DMS 273 (cell line): ENCODE data around the gene MYBBP1A.
A peak's percentile ranks its signal among the peaks of the same experiment; 100 is the strongest.

Source experiments
- DNase-seq: peaks from one replicate; lab custom pipeline; 2025; ENCODE audit not compliant: unreplicated experiment; lab: John Stamatoyannopoulos, UW

MYBBP1A gene

GRCh38 chr17:4549781-4550533 is 5.2 kb downstream of the MYBBP1A start:
- no peak for DNase-seq

- DNase-seq = no peak
These were observed 6.3 kb downstream of the MYBBP1A start for GRCh38 chr17:4548721-4549531.

DNA sequence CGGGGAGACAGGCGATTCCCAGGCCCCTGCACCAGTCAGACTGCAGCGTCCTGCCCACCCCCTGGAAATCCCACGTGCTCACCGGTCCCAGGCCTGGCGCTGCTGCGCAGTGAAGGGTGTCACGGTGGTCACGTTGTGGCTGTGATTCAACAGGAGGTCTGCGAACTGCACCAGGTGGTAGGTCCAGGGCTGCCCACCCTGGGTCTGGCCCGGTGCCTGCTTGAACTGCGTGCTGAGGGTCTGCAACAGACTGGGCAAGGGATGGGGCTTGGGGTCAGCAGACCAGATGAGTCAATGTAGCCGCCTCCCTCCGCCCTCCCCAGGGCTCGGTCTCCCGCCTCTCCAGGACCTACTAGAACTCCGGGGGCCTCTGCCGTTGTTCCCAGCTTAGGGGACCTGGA is 7.1 kb downstream of the MYBBP1A start:
- DNase-seq = no peak

- no peak for DNase-seq
These were observed 7.9 kb downstream of the MYBBP1A start for GRCh38 chr17:4547118-4547906.

DNA sequence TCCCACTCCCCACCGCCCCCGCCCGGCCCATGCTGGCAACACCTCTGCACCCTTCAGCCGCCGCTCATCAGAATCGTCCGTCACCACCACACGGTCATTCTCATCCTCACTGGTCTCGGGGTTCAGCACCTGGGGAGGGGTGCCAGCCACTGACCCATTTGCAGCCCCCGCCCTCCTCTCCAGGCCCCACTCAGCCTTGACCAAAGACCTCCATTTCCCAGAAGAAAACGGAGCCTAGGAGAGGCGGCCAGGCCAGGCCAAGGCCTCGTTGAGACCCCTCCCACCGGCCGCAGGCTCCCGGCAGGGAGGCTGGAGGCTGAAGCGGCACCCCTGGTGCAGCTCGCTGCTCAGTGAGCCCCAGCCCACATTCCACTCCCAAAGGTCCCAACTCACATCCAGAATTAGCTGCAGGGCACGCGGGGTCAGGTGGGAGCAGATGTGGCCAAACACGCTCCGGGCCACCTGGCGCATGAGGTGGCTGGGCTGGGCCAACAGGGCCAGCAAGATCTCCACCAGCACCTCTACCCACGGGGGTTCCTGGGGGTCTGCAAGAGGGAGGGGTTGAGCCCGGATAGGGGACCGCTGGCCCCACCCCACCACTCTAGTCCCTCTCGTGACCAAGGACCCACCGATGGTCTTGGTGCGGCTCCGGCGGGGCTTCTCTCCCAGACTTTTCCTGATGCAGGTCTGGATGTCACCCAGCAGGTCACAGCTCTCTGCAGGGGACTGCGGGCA is 9.8 kb downstream of the MYBBP1A start:
- DNase-seq = no peak

- DNase-seq = no peak
These were observed 10.3 kb downstream of the MYBBP1A start for GRCh38 chr17:4544951-4545216.

DNA sequence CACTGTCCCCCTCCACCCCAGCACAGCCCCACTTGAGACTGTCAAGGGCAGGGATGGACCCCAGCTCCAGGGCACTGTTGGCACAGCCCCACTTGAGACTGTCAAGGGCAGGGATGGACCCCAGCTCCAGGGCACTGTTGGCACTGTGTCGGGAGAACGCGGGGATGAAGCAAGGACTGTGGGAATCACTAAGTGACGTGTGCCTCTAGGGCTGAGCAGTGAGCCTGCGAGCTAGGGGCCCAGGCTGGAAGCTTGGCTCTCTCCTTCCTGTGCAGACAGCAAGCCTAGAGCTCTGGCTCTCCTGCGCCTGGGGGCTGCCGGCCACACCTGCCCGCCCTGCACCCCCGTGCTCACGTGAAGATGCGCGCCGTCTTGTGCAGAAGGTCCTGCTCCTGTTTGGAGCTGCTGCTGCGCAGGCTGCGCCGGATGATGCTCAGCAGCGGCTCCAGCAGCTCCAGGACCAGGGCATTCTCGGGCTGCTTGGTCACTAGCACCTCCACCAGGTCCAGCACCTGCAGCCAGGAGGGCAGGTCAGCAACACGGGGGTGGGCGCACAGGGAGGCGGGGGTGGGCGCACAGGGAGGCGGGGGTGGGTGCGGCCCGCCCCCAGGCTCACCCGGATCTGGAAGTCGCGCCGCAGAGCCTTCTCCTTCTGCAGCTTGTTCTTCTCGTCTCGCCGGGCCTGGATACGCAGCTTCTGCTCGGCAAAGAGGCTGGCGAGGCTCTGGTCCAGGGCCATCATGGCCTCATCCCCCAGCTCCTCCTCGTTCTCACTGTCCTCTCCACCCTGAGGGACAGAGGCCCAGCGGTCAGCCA is 10.8 kb downstream of the MYBBP1A start:
- DNase-seq = no peak

DNA sequence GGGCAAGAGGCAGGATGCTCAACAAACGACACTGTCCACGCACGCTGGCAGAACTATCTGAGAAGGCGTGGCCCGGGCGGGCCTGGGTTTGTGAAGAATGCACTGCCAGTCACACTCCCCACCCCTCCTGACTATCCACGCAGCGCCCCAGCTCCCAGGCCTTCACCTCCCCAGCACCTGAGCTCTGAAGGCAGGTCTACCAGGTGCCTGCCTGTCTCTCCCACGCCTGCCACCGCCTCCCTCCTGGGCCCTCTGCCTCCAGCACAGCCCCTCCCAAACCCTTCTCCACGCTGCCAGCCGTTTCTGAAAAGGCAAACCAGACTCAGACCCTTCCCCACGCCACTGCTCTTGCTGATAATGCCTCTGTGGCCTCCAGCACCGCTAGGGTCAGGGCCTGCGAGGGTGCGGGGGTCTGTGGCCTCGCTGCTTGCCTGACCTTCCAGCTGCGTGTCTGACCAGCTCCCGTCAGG is 11.6 kb downstream of the MYBBP1A start:
- no peak for DNase-seq

DNA sequence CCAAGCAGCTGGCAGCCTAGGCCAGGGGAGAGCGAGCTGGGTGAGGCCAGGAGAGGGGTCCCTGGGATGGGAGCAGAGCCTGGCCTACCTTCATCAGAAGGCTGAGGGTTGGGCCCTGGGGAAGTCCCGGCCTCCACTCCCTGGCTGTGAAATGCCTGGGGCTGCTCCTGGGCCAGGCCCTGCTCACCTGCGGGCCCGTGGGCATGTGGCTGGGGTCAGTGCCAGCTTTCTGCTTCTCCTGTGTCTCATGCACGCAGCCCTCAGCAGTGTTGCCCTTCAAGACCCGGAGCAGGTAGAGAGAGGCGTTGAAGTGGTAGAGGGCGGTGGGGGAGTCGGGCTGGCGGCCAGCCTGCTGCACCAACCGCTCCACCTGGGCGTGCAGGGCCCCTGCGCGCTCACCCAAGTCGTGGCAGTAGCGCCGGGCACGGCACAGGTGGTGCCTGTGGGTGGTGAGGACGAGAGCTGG is 12.4 kb downstream of the MYBBP1A start:
- DNase-seq = no peak

DNA sequence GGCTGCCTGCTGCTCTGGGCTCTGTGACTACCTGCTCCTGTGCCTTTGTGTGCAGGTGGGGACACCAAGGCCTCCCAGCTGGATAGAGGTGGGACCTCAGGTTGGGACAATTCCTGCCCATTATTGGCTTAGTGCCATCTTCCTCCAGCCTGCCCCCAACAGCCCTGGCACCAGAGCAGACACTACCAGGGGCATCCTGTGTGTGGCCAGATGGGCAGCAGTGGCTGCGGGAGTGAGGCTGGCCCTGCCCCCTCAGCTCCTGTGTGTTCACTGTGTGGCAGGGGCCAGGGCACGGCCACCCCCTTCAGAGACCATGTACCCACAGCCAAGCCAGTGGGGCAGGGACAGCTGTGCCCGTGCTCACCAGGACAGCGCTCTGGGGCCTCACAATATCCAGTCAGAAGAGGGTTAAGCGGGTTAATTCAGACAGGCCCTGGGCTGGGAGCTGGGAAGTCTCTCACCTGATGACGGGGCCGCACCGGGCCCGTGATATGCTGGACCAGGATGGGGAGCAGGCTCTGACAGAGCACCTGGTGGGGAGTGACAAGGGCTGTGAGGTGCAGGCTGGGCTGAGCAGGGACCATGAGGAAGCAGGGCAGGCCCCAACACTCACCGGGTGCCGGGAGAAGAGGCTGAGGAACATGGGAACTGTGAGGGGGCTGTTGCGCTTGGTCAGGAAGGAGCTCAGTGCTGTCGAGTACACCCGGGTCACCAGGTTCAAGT is 13.0 kb downstream of the MYBBP1A start:
- peak; percentile 30 for DNase-seq

GRCh38 chr17:4541328-4542002 is 13.7 kb downstream of the MYBBP1A start:
- DNase-seq = peak; percentile 33

DNA sequence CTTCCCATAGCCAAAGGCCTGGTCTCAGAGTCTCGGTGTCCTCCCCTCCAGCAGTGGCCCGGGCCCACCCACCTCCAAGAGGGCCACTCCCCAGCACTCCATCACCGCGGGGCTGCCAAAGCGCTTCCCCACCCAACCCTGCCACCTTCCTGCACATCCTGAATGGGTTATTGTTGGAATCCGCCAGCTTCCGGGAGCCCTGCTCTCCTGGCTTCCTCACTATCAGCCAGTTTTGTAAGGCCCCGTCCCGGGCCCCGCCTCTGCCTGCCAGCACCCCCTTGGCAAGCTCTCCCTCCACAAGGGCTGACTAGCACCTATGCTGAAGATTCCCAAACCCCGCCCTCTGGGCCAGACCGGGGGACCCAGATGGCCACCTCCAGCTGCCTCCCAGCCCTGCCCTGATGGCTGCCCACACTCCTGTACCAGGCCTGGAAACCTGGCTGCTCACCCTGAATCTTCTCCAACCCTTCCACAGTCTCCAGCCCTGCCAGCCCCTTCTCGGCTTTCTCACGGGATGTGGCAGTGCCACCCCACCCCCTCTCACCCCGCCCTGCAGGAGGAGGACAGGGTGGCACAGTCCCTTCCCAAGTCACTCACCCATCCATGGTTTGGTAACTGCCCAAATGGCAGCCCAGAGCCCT is 14.4 kb downstream of the MYBBP1A start:
- peak; percentile 46 for DNase-seq

DNA sequence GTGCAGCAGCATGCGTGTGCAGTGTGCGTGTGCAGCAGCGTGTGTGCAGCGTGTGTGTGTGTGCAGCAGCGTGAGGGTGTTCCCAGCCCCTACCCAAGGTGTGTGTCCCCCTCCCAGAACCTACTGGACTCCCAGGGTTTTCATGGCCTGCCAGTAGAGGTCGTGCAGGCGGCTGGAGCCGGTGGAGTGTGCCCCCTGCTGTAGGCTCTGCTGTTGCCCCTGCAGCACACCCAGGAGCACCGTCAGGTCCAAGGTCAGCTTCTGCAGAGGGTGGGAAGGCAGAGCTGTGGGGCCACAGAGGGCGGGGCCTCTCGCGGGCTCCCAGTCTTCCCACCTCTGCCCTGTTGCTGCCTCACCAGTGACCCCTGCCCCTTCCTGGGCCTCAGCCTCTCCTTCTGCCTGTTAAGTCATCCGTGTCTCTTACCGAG is 14.9 kb downstream of the MYBBP1A start:
- DNase-seq = peak; percentile 39

DNA sequence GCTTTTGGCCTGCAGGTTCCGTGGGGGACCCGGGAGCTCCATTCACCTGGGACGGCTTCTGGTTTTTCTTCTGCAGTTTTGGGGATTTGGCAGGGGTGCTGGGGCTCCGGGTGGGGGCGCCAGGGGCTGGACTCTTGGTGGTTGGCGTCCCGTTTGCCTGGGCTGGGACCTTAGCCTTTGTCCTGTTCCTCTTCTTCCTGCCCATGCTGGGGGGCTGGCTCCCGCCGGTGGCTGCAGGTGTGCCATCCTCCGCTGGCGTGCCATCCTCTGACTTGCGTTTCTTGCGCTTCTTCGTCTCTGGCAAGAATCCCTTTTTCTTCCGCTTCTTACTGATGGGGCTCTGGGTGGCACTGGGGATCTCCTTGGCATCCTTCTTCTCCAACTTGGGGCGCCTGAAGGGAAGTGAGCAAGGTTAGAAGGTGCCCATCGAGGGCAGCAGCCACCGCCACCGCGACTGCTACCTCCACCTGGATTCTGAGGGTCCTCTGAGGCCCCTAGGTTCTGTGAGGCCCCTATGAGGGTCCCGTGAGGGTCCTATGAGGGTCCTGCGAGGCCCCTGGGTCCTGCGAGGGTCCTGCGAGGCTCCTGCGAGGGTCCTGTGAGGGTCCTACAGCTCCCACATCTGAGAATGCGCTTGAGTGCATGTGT is 15.5 kb downstream of the MYBBP1A start:
- DNase-seq = no peak

DNA sequence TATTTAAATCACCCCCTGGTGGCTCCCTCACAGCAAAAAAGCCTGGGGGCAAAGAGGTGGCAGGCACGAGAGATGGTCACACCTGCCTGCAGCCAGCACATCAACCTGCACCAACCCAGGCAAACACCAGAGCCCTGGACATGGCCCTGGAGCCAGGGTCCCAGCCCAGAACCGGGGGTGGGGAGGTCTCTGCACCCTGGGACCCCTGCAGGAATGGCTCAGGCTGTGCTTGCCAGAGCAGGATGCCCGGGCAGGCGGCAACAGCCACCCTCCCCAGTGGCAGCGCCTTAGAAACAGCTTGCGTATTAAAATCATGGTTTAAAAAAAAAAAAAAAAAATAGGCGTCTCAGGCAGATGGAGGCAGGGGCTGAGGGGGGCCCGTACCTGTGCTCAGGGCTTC is 16.2 kb downstream of the MYBBP1A start:
- peak; percentile 33 for DNase-seq

DNA sequence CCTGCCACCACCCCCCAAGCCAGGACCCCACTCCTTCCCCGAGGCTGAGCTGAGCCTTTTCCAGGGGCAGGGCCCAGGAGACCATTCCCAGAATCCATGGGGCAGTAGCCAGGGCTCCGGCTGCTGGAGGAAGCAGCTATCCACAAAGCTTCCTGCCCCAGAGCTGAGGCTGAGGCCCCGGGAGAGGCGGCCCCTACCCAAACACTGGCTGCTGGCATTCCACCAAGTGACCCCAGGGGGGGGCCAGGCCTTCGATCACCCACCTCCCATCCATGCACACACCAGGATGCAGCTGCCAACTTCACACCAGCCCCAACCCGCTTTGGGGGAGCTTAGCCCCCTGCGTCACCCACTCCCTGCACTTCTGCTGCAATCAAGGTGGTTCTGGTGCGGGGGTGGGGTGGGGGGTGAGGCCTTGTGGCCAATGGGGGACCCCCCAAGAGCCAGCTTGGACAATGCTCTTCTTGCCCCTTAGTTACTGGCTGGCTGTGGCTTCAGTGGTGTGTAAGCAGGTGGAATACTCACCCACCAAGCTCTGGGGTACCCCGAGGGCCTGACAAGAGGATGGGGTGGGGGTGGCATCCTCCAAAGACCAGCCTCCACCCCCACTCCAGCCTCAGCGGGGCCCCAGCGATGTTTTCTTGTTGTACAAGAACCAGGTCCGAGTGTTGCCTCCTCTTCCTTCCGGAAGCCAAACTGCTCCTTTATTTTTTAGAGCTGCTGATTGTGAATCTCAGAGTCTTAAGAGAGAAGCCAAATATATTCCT is 16.8 kb downstream of the MYBBP1A start:
- DNase-seq = no peak
